Stimulated activated naive CD4-positive, alpha-beta T cell treated with Interleukin-2 at 50 U/mL for 16 hours (primary cell): Measurements from ENCODE around the gene MAB21L4.

Source experiments
- DNase-seq: peaks from one replicate; lab custom pipeline; 2025; lab: John Stamatoyannopoulos, UW

MAB21L4 gene

DNA sequence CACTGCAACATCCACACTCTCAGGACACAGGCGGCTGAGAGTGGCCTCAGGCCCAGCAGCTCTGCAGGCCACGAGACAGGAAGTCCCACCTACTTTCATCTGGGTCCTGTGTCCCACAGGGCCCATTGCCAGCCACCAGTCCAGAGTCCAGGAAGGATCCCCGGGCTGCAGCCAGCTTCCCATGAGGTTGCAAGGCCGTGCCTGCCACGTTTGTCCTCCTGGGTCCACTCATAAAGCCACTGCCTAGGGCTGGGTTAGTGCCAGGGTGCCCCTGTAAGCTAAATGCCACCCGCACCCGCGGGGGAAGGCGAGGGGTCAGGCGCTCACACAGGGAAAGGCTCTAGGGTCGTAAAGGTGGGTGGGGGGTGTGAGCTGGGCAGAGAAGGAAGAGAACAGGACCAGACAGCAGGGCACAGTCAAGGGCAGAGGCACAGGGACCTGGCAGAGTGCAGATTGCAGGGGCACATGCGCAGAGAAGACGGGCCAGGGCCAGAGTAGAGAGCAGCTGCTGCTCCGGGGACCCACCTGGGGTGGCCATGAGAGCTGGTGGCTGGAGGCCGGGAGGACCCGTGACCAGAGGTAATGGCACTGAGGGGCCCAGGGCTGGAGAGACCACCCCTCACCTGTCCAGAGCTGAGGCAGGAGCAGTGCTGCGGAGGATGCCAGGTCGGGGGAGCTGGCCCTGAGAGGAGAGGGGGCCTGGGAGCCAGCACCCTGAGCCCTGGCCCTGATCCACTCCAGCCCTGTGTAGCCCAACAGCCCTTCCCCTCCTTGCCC, 19.3 kb downstream of the MAB21L4 start:
- DNase-seq = no peak

- DNase-seq = no peak
Observed at GRCh38 chr2:240876035-240876474, 19.9 kb downstream of the MAB21L4 start.

DNA sequence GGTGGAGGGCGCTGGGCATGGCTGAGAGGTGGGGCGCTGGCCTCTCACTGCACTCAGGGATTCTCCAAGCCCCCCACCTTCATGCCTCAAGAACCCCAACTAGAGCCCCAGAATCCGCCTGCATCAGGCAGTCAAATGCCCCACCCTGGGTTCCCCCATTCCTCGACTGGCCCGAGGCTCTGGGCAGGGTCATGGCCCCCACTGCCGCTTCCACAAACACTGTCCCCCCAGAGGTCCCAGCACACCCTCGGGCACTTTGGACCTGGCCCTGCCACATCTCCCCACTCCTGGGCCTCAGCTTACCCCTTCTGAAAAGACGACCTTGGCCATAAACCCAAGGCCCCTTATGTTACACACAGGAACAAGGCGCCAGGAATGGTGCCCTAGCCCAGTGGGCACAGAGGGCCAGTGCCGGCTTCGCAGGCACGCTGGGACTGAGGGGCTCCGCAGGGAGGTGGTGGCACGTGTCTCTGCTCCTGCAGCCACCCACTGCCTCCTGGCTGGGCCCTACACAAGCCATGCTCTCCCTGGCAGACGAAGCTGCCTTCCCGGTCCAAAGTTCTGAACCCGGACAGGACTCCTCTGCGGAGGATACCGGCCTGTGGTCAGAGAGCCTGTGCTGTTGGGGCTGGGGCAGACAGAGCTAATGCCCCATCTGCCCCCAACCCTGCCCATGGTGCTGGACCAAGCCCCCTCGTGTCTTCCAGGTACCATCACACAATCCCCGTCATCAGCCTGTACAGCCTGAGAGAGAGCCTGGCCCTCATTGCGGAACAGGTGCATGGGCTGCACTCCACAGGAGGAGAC, 20.5 kb downstream of the MAB21L4 start:
- no peak for DNase-seq

DNA sequence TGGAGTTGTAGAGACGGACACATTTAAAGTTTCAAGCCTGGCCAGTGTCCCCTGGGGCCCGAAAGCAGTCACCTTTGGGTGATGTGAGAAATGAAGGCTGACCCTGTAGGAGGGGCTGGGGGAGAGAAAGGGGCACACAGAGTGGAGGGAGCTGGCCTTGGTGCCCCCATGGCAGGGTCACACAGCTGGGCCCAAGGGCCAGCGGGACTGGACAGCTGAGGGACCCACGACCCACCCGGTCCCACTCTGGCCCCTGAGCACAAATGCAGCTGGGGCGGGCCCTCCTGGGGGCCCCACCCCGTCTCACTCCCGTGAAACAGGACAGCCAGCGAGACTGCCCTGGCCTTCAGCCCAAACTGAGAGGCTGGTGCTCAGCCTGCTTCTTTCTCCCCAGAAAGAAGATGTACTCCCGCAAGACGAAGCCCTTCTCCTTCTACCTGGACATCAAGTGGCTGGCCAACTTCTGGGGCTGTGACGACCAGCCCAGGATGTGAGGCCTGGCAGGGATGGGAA, 21.2 kb downstream of the MAB21L4 start:
- no peak for DNase-seq

DNA sequence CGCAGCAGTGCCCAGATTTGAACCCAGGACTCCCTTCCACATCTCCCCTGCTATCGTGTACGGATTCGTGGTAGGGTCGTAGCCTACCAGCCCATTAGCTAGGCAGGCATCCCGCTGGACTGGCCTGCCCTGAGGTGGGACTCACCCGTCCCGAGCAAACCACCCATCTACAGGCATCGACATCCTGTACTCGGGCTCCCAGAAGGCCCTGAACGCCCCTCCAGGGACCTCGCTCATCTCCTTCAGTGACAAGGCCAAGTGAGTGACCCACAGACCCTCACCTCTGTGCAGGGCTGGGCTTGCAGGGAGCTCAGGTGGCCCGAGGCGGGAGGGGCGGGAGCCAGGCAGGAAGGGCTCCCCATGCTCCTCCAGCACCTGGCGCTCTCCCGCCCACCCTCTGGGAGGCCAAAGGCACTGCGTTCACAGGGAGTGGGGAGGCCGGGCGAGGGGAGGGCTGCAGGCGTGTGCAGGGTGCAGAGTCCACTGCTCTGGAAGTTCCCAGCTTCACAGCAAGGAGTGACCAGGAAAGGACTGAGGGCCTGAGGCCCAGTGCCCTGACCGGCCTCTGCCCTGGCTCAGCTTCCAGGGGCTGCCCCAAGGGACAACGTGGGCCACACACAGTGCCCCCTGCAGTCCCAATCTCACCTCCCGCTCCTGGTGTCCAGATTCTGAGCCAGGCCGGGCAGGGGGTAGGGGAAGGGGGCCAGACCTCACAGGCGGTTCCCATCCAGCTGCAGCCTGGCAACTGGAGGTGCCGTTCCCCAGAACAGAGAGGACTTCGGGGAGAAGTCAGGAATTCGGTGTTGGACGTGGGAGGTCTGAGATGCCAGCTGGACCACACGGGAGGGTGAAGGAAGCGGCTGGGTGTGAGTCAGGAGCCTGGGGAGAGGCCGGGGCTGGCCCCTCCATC, 21.9 kb downstream of the MAB21L4 start:
- DNase-seq = no peak

GRCh38 chr2:240873098-240873788, 22.7 kb downstream of the MAB21L4 start:
- no peak for DNase-seq

DNA sequence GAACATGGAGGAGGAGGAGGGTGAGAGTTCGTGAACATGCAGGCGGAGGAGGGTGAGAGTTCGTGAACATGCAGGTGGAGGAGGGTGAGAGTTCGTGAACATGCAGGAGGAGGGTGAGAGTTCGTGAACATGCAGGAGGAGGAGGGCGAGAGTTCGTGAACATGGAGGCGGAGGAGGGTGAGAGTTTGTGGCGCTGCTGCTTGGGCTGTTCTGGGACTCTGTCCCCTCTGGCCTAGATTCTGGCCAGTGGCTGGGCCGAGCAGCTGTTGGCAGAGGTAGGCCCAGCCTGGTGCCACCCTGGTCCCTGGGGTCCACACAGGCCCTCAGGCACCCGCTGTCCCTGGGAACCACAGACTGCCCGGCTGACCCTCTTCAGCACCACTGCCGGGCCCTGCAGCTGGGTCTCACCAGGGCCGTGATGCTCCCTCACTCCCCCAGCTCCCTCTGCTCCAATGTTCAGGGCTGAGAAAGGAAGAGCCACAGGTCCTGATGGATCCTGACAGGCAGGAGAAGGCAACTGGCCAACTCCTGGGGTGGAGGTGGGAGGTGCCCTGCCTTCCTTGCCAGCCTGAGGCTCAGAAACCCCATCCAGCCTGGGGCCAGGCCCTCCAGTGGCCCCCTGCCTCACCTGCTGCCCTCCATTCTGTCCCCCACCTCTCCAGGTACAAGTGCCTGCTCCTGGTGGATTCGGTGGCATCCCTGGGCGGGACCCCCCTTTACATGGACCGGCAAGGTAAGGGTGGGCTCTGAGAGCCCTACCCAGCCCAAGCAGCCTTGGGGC, 23.4 kb downstream of the MAB21L4 start:
- DNase-seq = no peak

DNA sequence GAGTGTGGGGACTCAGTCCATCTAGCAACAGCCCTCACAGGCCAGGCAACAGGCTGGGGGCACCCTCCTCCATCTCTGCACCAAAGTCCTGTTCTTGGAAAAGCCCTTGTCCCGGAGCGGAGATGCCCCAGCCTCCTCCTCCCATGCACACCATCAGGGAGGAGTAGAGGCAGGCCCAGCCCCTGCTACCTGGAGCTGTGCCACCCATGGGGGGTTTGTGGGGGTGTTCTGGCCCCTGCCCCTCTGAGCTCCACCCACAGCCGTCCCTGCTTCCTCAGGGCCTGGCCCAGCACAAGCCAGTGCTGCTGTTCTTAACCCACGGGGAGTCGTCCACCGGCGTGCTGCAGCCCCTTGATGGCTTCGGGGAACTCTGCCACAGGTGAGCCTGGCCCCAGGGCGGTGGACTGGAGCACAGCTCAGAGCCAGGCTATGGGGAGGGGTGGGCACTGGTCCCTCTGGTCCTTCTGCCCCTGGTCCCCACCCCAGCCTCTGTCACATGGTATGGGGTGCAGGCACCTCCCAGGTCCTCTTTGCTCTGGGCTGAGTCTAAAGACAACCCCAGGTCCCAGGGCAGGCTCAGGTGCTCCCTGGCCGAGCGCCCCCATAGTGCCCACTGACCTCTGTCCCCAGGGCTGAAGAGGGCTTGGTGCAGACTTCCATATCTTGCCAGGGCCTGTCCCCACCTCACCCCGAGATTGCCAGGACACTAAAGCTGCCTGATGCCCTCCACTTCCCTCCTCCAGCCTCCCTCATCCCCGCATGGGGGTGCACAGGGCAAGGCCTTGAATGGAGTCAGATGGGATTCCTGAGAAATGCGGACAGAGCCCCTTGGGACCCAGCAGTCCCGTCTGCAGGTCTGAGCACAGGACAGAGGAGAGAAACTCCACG, 24.6 kb downstream of the MAB21L4 start:
- DNase-seq = no peak

GRCh38 chr2:240869956-240870875, 25.7 kb downstream of the MAB21L4 start:
- DNase-seq = no peak

DNA sequence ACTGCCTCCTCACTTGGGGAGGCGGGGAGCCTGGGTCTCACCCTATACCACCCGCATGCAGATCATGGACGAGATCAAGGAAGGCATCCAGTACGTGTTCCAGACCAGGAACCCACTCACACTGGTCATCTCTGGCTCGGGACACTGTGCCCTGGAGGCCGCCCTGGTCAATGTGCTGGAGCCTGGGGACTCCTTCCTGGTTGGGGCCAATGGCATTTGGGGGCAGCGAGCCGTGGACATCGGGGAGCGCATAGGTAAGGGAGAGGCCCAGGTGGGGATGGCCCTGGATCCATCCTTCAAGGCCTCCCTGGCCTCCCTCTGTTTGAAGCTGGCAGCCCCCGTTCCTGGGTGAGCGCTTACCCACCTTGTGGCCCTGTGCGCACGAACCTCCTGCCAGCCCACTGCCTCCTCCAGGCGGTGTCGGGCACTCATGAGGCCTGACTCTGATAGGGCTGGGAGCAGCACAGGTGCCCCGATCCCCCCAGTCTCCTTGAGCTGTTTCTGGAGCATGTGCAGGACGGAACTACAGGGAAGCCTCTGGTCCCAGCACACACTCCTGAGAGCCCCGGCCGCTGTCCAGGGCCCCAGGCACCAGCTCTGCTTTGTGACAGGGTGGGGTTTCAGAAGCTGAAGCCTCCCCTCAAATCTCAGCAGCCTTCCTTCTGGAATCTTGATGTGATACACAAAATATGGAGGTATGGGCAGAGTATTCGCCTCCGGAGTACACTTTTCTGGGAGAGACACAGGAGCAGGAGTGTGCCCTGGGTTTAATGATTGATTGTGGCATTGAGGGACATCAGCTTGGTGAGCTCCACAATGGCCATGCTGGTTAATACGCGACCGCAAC, 26.6 kb downstream of the MAB21L4 start:
- no peak for DNase-seq

DNA sequence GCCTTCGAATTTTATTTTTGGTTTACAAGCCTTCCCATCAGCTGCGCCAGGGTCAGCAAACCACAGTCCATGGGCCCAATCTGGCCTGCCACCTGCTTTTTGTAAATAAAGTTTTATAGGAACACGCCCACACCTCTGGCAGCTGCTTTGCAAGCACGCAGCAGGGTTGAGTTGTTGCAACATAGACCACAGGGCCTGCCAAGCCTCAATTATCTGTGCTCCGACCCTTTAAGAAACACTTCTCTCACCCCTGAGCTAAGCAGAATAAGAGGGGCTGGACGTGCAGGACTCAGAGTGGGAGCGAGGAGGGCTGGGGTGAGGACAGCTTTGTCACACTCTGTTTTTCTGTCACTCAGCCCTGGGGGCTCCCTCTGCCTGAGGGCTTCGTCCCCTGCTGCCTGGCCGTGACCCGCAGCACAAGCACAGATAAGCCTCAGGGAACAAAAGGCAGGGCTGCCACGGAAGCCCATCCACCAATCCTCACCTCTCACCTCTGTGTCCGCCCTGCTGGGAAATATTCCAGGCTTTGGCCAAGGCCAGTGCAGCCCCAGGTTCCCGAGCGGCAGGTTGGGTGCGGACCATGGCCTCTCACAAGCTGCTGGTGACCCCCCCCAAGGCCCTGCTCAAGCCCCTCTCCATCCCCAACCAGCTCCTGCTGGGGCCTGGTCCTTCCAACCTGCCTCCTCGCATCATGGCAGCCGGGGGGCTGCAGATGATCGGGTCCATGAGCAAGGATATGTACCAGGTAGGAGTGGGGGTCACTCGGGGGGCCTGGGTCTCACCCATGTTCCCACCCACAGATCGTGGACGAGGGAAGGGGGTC, 27.5 kb downstream of the MAB21L4 start, which contains the start of gene AGXT:
Gene AGXT (plus strand): TSS at position 539 of the 823 bp plus-strand sequence. CDS start 42 bp downstream, at position 581.
- DNase-seq = no peak

DNA sequence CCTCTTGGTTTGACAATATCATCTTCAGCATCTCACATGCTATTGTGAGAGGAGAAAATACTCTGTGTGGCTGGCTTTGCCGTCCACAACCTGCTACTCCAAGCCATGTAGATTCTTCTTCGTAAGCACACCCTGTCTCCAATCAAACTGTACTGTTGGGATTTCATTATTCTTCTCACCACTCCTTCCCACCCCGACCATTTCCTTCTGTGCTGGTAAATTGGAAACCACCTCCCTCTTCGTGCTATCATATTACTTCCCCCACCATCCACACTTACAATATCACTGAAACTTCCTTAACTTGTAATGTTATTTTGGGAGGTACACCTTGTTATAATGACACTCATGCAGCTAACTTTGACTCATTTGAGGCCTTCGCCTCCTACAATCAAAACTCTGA, 30.6 kb downstream of the MAB21L4 start:
- DNase-seq = no peak

GRCh38 chr2:240864475-240864874, 31.5 kb downstream of the MAB21L4 start:
- DNase-seq = no peak

GRCh38 chr2:240861547-240861946, 34.4 kb downstream of the MAB21L4 start:
- DNase-seq = no peak

DNA sequence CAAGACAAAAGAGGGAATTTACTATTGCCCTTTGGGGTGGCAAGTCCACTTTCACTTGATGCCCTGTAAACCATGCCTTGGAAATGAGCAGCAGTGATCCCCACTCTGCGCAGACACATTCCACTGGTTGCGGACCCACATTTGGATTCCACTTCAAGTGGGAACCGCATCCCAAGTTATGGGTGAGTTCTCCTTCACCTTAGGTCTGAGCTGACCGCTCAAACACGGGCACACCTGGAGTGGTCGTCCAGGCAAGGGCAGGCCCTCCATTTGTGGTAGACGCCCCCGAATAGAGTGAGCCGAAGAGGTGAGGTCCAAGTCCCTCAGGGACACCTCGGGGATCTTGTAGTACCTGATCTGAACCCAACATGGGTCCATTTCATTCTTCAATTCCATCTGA, 37.1 kb downstream of the MAB21L4 start:
- no peak for DNase-seq

DNA sequence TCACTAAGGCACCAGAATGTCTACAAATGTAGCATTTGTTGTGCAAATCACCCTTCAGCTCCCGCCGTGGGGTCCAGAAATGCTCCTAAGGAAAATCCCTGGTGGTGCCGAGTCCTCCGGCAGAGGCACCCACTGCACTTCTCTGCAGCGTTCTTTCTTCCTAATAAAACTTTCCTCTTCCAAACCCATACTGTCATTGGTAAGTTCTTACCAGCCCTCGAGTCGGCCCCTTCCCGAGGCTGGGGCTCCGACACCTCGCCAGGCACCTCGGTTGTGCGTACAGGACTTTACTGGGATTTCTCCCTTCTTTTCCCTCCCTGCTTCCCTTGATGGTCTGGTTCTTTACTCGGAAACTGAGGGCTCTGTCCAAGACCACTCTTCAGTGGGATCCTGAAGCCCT, 37.6 kb downstream of the MAB21L4 start:
- no peak for DNase-seq
